ENCODE measurements around the gene ACSL3. TPM values are rescaled to one million over a fixed set of nuclear protein-coding genes. Genes with fewer than 3 reads are reported as not detected.
"Not testable (repeated sequence)": the region's sequence is repeated elsewhere in the genome, so short reads cannot be mapped to it uniquely, and the experiment has no call there.

The ACSL3 gene
- total and polyA plus RNA-seq, 4 donors = 22.2 to 154 (median 59.2) TPM

- TF ChIP-seq, protein P1, sequence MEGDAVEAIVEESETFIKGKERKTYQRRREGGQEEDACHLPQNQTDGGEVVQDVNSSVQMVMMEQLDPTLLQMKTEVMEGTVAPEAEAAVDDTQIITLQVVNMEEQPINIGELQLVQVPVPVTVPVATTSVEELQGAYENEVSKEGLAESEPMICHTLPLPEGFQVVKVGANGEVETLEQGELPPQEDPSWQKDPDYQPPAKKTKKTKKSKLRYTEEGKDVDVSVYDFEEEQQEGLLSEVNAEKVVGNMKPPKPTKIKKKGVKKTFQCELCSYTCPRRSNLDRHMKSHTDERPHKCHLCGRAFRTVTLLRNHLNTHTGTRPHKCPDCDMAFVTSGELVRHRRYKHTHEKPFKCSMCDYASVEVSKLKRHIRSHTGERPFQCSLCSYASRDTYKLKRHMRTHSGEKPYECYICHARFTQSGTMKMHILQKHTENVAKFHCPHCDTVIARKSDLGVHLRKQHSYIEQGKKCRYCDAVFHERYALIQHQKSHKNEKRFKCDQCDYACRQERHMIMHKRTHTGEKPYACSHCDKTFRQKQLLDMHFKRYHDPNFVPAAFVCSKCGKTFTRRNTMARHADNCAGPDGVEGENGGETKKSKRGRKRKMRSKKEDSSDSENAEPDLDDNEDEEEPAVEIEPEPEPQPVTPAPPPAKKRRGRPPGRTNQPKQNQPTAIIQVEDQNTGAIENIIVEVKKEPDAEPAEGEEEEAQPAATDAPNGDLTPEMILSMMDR (IDR thresholded peaks at IDR 0.05; ENCODE audit: control extremely low read depth, extremely low read depth) = no peak
- DNase-seq (no peak), ATAC-seq (ENCODE audit: insufficient read depth, low FRiP score) (no peak)
- peaks cover 0 to 2% (median 0%) of the 10 kb centered on the region in 5 donors for H3K4me1 ChIP-seq (ENCODE audit: control insufficient read depth in 5 of 5, insufficient read depth in 5 of 5, low read length in 5 of 5)
- 86 to 89% methylated on average over 4 of the region's 4 CpGs for WGBS, 2 donors
- no peak overlapping the region for H3K9ac ChIP-seq (ENCODE audit: insufficient read depth in 1 of 2, low read length in 2 of 2)
- H3K4me3 ChIP-seq = no peak overlapping the region
- no peaks in the 10 kb centered on the region for H3K27me3 ChIP-seq (ENCODE audit: control insufficient read depth in 3 of 3, insufficient read depth in 3 of 3, low read length in 2 of 3)
- no peaks in the 10 kb centered on the region for H3K9me3 ChIP-seq (ENCODE audit: control insufficient read depth in 4 of 4, insufficient read depth in 3 of 4, low read length in 3 of 4)
- no peaks in the 10 kb centered on the region for H3K36me3 ChIP-seq (ENCODE audit: control insufficient read depth in 4 of 4, insufficient read depth in 4 of 4, low read length in 4 of 4)
- no peak overlapping the region for H3K27ac ChIP-seq (ENCODE audit: low read depth in 1 of 2, low read length in 1 of 2)
These were observed 14.8 kb upstream of the ACSL3 start for GRCh38 chr2:222846003-222846402.

- DNase-seq; H3K27me3 ChIP-seq (ENCODE audit: control insufficient read depth in 3 of 3, insufficient read depth in 3 of 3, low read length in 2 of 3); H3K9ac ChIP-seq (ENCODE audit: insufficient read depth in 1 of 2, low read length in 2 of 2); ATAC-seq (ENCODE audit: insufficient read depth, low FRiP score); H3K4me1 ChIP-seq (ENCODE audit: control insufficient read depth in 5 of 5, insufficient read depth in 5 of 5, low read length in 5 of 5); H3K36me3 ChIP-seq (ENCODE audit: control insufficient read depth in 4 of 4, insufficient read depth in 4 of 4, low read length in 4 of 4); H3K4me3 ChIP-seq; H3K9me3 ChIP-seq (ENCODE audit: control insufficient read depth in 4 of 4, insufficient read depth in 3 of 4, low read length in 3 of 4); H3K27ac ChIP-seq (ENCODE audit: low read depth in 1 of 2, low read length in 1 of 2): not testable (repeated sequence)
- 88 to 95% methylated on average over 6 of the region's 6 CpGs for WGBS, 2 donors
These were observed 12.8 kb upstream of the ACSL3 start for GRCh38 chr2:222848031-222848430.

GRCh38 chr2:222848862-222849261 is 12.0 kb upstream of the ACSL3 start:
- ATAC-seq (ENCODE audit: insufficient read depth, low FRiP score) (no peak), DNase-seq (no peak)
- H3K27ac ChIP-seq (ENCODE audit: low read depth in 1 of 2, low read length in 1 of 2) = no peak overlapping the region
- H3K9ac ChIP-seq (ENCODE audit: insufficient read depth in 1 of 2, low read length in 2 of 2) = no peak overlapping the region
- H3K27me3 ChIP-seq (ENCODE audit: control insufficient read depth in 3 of 3, insufficient read depth in 3 of 3, low read length in 2 of 3) = no peaks in the 10 kb centered on the region
- 87 to 89% methylated on average over 9 of the region's 9 CpGs for WGBS, 2 donors
- no peak overlapping the region for H3K4me3 ChIP-seq
- H3K4me1 ChIP-seq (ENCODE audit: control insufficient read depth in 5 of 5, insufficient read depth in 5 of 5, low read length in 5 of 5) = peaks cover 0 to 3% (median 0%) of the 10 kb centered on the region in 5 donors
- no peaks in the 10 kb centered on the region for H3K9me3 ChIP-seq (ENCODE audit: control insufficient read depth in 4 of 4, insufficient read depth in 3 of 4, low read length in 3 of 4)
- no peaks in the 10 kb centered on the region for H3K36me3 ChIP-seq (ENCODE audit: control insufficient read depth in 4 of 4, insufficient read depth in 4 of 4, low read length in 4 of 4)
- TF ChIP-seq, protein P1 (IDR thresholded peaks at IDR 0.05; ENCODE audit: control extremely low read depth, extremely low read depth) = no peak

DNA sequence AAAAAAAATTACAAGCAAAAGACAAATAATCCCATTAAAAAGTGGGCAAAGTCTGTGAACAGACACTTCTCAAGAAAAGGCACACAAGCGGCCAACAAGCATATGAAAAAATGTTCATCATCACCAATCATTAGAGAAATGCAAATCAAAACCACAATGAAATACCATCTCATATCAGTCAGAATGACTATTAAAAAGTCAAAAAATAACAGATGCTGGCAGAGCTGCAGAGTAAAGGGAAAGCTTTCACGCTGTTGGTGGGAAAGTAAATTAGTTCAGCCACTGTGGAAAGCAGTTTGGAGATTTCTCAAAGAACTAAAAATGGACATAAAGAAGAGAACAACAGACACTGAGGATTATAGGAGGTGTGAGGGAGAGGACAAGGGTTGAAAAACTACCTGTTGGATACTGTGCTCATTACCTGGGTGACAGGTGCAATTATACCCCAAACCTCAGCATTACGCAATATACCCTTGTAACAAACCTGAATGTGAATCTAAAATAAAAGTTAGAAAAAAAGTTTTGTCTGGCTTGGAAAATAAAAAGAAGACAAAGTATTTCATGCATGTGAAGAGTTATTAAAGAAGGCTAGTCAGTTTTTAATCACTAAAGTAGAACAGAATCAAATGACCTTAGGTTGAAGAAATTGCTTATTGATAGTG is 8.7 kb upstream of the ACSL3 start:
- WGBS, 2 donors = 93 to 94% methylated on average over 3 of the region's 3 CpGs
- H3K27me3 ChIP-seq (ENCODE audit: control insufficient read depth in 3 of 3, insufficient read depth in 3 of 3, low read length in 2 of 3) = no peaks in the 10 kb centered on the region
- no peak overlapping the region for H3K27ac ChIP-seq (ENCODE audit: low read depth in 1 of 2, low read length in 1 of 2)
- TF ChIP-seq, protein P1 (IDR thresholded peaks at IDR 0.05; ENCODE audit: control extremely low read depth, extremely low read depth) = no peak
- peaks cover 0 to 2% (median 0%) of the 10 kb centered on the region in 5 donors for H3K4me1 ChIP-seq (ENCODE audit: control insufficient read depth in 5 of 5, insufficient read depth in 5 of 5, low read length in 5 of 5)
- no peak overlapping the region for H3K9ac ChIP-seq (ENCODE audit: insufficient read depth in 1 of 2, low read length in 2 of 2)
- H3K36me3 ChIP-seq (ENCODE audit: control insufficient read depth in 4 of 4, insufficient read depth in 4 of 4, low read length in 4 of 4) = no peaks in the 10 kb centered on the region
- no peak for DNase-seq
- H3K9me3 ChIP-seq (ENCODE audit: control insufficient read depth in 4 of 4, insufficient read depth in 3 of 4, low read length in 3 of 4) = no peaks in the 10 kb centered on the region
- no peak for ATAC-seq (ENCODE audit: insufficient read depth, low FRiP score)
- no peak overlapping the region for H3K4me3 ChIP-seq

Data from lung (tissue), 12 donors.